Superior temporal gyrus (tissue), 1 donor: ENCODE measurements around the gene MAN1A1.
A peak's percentile ranks its signal among the peaks of the same experiment; 100 is the strongest.
"Not testable (repeated sequence)": the region's sequence is repeated elsewhere in the genome, so short reads cannot be mapped to it uniquely, and the experiment has no call there.

Experiments used
- DNase-seq: peaks from one replicate; pipeline ENCODE4 v3.0.0-alpha.2; 2016; ENCODE audit errors: extremely low spot score

Gene MAN1A1

DNA sequence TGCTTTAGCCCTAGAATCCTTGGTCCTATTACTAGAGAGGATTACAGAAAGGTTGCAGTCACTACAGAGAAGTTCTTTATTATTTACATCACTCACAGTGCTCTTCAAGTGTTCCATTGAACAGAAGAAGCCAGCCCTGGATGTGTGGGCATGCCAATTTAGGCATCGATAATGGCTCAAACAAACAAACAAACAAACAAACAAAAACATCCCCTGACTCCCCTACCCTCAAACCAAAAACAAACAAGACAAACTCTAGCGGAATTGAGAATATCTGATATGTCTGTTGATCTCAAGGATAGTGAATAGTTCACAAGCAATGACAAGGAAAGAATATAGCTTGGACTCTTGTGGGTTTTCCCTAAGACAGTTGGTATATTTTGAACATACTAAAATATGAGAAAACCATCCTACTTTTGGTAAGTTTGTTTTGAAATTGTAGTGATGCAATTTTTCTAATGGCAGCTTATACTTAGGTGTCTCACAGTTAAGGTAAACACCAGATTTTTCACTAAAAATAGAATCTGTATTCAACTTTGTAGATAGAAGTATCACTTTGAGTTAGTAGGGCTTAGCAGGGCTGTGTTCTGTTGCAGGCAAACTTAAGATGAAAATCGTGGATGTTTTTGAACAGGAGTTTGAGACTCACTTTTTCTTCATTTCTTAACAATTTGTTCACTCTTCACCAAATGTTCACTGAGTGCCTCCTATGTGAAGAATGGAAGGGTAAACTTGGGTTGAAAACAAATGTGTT lies 178.3 kb downstream of the MAN1A1 start:
- DNase-seq: no peak

DNA sequence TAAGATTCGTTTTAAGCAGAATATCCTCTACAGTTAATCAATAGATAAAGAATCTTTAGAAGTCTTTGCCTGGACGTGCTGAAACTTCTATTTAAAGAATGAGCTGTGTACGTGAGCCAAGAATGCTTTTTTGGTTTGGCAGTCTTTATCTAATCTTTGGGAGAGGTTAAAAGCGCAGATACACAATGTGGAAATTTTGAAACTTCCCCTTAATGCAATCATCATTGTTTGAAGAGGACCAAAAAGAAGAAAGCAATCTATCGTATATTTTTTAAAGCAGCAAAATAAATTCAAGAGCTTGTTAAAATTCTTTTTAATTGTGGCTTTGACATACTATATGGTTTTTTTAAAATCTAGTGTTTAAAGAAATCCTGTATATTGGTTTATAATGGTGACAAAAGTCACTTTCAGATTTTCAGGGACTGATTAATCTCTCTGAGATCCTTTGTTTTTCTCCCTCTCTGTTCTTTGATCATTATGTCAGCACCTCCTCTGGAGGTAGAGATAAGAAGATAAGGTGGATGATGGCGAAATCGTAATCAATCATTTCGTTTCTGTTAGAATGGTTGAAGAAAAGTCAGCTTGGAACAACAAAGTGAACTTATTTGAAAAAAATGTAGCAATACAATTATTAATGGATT lies 179.0 kb downstream of the MAN1A1 start:
- DNase-seq: no peak

DNA sequence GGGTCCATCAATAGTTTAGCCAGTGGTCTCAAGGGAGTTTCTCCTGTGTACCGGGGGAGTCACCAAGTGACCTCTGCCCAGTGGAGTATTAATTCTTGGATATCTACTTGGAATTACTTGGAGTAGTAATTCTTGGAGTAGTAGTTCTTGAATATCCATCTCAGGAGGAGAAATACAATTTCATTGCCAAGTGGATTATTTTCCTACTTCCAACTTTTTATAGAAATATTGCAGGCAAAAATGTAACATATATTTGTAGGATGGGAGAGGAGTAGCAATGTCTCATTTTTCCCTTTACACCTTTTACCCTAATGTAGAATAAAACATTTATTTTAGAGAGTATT lies 179.5 kb downstream of the MAN1A1 start:
- no peak for DNase-seq

DNA sequence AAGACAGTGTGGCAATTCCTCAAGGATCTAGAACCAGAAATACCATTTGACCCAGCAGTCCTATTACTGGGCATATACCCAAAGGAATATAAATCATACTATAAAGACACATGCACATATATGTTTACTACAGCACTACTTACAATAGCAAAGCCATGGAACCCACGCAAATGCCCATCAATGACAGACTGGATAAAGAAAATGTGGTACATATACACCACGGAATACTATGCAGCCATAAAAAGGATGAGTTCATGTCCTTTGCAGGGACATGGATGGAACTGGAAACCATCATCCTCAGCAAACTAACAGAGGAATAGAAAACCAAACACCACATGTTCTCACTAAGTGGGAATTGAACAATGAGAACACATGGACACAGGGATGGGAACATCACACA lies 180.2 kb downstream of the MAN1A1 start:
- not testable (repeated sequence) for DNase-seq

DNA sequence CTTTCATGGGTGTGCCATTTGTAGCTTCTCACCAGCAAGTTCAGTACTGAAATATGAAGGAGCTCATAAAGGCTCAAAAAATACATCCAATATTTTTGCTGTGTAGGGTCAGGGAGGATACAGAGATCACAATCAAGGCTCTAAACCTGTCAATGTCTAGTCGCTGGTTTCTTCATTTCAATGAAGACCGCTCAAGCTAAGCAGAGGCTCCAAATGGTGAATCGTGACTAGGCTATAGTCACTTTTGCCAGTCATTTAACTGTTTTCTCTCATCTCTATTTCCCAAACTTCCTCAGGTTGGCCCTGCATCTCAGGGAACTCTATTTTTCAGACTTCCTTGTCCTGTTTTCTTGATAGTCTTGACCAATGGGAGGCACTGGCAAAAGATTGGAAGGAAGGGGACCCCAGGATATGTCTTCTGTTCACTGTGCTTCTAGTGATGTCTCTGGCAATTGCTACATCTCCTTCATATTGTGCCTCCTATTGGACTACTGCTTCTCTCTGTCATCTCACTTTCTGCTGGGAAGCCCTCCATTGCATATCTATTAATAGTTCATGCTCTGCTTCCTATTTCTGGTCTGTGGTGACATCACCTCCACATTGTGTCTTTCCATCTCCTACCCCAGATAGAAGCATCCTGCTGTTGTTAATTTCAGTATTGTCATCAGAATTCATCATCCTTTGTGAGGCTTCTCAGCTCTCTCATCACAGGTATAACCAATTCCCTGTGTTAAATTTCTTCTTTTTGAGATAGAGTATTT lies 183.4 kb downstream of the MAN1A1 start:
- DNase-seq: no peak

DNA sequence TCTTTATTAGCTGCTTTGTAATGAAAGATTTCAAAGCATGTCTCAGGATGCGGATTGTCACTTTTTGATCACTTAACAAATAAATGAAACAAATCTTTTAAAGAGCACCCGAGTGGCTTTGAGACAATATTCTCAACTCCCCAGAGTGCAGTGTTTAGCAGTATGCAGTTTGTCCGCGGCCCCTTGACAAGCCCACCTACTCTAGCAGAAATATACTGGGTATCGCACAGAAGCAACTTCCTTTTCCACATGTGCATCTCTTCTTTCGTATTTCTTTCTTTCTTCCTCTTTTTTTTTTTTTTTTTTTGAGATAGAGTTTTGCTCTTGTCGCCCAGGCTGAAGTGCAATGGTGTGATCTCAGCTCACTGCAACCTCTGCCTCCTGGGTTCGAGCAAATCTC lies 186.6 kb downstream of the MAN1A1 start:
- no peak for DNase-seq

DNA sequence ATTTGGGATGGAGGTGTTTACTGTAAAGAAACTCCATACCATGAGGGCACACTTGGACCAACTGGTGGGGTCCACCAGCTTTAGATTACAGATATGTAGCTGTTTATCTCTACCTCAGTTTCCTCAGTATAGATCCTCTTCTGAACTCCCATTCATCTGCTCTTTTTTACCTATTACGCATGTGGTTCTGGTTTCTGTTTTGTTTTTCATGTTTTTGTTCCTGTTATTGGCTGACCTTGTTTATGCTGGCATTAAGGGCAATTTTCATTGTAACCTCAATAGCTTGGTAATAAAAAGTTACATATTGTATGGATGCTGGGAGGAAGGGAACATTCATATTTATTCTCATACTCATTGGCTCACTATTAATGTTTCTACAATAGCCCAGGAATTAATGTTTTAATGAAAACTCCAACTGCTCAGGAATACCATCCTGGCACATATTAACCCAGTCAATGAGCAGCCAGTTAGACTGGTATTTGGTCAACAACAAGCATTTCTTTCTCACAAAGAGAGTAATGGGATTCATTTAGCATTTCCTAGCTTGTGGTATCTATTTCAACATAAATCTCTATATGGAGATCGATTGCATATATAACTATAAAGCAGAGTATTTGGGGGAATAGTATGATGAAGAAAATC lies 187.3 kb downstream of the MAN1A1 start:
- no peak for DNase-seq

DNA sequence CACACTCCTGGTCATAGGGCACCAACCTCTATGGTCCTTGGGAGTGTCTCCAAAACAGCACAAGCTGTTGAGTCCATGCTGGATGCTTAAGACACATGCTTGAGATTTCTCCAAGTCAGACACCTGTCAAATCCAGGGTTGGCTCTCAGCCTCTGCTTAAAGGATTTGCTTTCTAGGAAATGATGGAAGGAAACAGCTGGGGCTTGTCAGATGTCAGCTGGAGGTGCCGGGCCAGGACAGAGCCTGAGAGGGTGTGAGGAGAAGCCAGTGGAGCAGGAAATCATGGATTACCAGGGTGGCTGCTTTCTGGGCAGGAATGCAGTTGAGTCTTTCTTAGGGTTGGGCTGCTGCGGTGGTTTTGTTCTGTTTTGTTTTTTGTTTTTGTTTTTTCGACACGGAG lies 188.1 kb downstream of the MAN1A1 start:
- no peak for DNase-seq

DNA sequence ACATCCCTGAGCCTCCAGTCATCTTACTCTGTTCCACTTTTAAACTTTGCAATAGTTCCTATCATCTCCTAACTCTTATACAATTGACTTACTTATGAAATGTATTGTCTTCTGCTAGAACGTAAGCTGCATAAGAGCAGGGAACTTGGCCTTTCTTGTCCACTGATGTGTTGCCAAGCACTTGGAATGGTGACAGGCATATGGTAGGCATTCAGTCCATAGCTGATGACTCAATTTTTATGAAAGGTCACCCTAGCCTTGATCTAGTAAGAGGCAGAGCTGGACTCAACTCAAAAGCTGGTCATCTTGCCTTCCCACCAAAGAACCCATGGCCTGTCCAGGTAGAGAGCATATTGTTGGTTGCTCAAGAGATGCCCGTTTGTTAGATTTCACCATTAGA lies 188.7 kb downstream of the MAN1A1 start:
- DNase-seq: no peak

DNA sequence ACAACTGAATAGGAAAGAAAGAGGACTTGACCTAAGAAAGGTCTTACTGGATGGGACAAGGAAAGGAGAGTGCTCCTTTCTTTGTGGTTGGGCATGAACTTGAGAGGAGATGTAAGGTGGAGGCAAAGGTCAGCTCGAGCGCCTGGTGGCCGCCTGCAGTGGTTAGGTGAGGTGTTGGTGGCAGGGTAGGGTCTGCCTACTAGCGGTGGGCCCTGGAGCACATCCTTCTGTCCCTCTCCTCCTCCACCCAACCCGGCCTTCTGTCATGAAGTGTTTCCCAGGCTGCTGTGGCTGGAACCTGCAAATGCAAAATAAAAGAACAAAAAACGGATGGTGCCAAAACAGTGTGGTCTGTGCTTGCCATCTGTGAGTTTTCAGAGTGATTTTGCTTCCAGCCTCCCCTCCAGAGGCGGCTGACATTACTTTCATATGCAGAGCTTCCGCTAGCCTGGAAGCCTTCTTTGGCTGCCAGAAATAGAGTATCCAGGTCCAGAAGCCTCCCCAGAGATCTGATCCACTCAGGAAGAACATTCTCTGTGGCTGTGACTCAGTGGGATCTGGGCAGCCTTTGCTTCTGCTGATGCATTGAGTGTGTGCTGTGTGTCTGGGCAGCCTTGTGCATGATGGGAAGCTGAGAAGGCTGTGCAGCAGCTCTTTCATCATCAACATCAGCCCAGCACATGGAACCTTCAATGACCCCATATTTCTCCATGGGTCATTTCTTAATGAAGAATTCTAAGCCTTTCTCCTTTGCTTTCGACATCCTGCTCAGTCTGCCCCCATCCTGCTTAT lies 191.3 kb downstream of the MAN1A1 start:
- no peak for DNase-seq

DNA sequence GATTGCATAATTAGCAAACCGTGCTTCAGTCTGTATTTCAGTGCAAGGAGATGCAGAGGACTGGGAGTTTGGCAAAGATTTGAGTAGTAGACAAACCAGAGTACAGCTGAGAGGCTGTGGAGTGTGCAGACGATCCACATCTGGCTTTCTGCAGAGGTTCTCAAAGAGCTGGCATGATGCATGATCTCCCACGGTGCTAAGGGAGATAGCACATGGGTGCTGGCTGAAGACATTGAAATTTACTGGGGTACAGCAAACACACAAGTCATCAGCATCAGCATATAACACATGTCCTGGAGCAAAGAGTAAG lies 192.1 kb downstream of the MAN1A1 start:
- DNase-seq: no peak

DNA sequence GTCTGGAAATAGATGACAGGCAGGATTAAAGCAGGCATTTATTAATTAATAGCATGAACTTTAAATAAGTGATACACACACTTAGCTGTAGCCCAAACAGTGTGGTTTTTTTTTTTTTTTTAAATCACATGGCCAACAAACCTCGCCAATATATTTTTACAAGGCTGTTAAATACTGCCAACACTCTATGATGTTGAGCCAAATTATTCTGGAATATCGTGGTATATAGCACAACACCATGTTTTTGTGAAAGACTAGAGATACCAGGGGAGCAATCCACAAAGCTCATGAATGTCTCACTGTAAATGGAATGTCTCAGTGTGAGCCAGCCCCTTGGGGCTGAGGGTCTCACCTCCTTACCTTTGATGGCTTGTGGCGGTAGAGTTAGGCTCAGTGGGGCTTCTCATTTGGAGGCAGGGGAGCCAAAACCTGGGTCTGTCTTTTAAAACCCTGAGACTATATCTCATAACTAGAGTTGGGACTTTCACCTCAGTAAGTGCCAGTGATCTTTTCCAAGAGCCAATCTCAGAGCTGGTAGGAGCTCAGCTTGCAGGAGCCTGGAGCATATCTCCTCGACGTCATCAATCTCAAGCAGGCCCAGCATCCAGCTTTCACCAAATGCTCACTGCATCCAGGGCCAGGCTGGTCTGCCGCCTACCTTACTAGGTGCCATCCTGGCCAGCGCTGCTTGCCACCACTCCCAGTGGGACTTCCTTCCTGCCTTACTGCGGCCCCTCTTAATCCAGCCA lies 192.6 kb downstream of the MAN1A1 start:
- no peak for DNase-seq

DNA sequence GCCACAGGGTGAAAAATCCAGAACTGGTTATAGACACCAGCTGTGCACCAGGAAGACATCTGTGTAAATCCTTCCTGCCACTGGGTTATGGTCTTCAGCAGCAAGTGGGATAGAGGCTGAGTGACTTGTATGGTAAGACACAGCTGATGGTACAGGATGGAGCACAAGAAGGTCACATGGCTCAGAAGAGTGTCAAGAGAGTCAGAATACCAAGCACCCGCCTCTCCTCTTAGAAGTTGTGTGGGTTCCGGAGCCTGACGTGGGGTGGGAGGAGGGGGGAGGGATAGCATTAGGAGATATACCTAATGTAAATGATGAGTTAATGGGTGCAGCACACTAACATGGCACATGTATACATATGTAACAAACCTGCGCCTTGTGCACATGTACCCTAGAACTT lies 193.5 kb downstream of the MAN1A1 start:
- not testable (repeated sequence) for DNase-seq

DNA sequence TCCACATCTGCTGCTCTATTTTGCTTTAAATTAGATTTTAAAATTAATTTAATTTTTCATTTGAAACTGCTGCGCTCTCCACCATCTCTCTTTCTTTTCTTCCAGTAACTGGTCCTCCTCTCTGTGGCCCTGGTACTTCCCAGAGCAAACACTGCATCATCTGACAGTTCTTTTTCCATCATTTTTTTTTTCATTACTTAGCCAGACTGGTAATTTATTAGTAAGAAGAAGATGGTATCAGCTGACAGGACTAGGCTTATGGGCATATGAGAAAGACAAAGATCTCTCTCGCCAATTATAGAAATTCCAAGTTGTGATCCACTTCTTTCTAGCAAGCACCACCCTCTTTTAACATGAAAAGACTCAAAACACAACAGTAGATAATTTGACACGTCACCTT lies 197.4 kb downstream of the MAN1A1 start:
- DNase-seq: no peak

DNA sequence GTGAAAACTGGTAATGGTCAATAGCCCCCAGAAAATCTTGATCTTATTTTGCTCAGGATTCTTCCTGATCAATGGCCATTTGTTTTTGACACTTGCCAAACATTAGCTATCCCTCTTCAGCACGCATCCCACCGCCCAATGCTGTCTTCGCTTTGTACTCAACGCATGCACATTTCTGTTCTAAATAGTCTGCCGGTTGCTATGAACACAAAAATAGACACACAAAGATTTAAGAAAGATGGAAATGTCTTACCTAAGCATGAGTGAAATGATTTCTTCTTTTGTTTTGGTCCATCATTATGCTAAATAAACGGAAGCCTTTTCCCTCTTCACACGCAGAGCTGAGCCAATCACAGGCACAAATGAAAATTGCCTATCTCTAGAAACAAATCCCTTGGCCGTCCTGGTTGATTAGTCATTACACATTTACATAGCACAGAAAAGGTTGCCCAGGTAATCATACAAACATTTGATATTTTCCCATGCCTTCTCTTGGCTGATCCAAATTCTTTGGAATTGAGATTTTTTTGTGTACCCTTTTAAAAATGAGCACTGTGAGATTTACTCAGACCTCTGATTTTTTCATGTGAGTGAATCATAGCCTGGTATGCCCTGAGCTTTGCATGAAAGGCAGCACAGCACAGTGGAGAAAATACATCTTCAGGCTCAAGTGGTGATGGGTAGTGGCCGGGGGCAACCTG lies 200.6 kb downstream of the MAN1A1 start:
- peak; percentile 49 for DNase-seq

DNA sequence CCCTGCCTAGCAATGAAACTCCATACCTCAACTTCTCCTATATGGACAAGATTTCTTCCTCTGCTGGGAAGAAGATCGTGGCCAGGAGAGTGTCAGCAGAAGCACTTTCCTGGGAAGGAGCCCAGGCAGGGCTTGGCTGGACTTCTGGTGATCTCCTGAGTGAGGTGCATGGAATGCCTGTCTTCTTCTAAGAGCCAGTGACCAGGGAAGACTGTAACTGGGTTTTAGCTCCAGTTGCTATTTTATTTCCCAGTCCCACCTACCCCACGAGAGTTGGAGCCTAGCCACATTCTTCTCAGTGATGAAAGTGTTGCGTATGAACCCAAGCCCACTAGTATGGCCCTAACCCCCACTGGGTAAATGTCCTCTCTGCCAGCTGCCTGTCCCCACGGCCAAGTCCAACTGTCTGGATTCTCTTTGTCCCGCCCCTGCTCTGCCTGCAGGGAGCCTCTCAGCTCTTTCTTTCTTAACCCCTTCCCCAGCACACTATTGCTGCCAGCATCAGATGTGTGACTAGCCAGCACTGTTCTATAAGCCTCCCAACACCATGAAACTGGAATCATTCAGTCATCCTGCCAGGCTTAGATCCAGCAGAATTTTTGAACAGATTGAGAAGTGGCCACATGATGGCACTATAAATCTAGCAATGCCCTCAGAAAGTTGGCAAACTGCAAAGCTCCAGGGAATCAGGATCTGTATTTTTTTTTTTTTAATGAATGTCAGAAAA lies 201.3 kb downstream of the MAN1A1 start:
- DNase-seq: peak; percentile 87

DNA sequence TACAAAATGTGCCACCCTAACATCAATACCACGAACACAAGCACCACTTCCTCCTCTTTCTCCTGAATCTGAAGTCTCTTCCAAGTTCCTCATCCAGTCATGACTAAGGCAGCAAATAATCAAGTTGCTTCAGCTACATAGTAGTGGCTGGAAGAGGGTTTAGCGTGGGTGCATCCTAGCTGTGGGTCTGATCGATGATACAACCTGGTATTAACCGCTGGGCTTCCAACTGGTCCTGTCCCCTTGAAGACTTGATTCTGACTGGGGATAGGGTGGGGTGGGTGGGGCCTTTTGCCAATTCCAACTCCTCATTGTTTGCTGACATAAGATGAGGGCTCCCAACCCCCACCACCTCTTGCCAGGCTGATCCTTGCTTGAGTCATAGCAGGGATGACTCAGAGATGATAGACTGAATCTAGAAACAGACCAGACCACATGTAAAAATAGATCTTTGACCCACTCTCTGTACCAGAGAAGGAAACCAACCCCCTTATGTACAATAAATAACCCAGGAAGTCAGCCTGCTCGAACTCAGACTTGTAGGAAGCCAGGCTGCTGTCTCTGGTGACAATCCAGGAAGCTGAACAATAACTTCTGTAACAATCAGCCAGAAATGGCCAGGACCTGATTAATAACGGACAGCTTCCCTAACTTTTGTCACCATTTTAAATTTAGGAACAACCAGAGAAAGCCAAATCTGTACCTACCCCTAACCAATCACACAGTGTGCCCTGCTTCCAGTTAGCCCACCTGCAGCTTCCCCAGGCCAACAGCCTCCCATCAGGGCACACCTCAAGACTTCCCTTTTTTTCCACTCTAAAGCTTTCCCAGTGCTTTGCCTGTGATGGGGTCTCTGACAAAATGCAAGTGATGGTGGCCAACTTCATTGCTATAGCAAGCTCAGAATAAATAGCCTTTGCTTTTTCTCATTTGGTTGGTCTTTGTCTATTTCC lies 202.2 kb downstream of the MAN1A1 start:
- peak; percentile 42 for DNase-seq

DNA sequence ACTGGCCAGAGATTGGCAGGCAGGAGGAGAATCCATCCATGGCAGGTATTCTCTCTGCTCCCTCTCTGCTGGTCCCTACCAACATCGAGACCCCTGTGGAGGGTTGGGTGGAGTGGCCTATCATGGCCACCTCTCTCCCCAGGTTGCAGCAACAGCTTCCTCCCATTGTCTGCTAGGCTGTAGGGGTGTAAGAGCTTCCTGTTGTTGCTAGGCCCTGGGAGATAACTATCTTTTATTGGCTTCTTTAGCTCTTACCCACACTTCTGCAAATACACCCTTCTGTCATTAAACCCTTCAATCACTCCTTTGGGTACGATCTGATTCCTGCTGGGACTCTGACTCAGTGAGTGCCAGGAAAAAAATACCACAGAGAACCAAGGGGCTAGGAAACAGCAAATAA lies 204.4 kb downstream of the MAN1A1 start:
- DNase-seq: no peak

DNA sequence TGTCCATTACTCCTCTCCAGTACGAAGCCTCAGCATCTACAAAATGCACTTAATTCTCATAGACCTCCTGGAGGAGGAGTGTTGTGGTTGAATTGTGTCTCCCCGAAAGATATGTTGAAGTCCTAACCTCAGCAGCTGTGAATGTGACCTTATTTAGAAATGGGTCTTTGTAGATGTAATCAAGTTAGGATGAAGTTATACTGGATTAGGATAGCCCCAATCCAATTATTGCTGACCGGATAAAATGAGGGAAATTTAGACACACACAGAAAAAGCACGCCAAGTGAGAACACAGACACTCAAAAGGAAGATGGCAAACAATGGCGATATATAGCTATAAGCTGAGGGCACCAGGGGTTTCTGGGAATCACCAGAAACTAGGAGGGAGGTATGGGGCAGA lies 206.9 kb downstream of the MAN1A1 start:
- DNase-seq: no peak
